IMR-90 (cell line): ENCODE measurements around the gene HS6ST2. TPM values are rescaled to one million over a fixed set of nuclear protein-coding genes. Genes with fewer than 3 reads are reported as not detected.

Experiments used
- ATAC-seq: fragments of 200-7000 bp; cut with Tn5 transposase; 2 replicates; pipeline ENCODE4 v1.9.1; 2020; ENCODE audit warnings: low read depth, mild to moderate bottlenecking, moderate library complexity
- BruUV-seq: library from RNA; stranded (reverse); fragments of 400-500 nt; replicated peaks from 2 replicates; lab custom pipeline; 2021; lab: Mats Ljungman, UMichigan
- CTCF ChIA-PET: fragments of 300-600 bp; formaldehyde crosslinking; extraction: SDS; loops from one replicate; lab custom pipeline; 2021; ENCODE audit warnings: antibody characterized with exemption; lab: Yijun Ruan, JAX
- POLR2A ChIA-PET: fragments of 300-600 bp; sonication (Branson Sonifier 250); formaldehyde crosslinking; loops from one replicate; lab custom pipeline; 2022; ENCODE audit warnings: antibody characterized with exemption; ENCODE audit not compliant: unreplicated experiment; lab: Charles Lee
- DNase-seq: peaks from one replicate; pipeline ENCODE4 v3.0.0; 2013
- H2AFZ ChIP-seq: replicated peaks from 2 replicates; pipeline ENCODE3; 2013; ENCODE audit warnings: low read length, mild to moderate bottlenecking; ENCODE audit not compliant: poor library complexity
- H2AK5ac ChIP-seq: 2 replicates; pipeline ENCODE4 v1.6.1; 2013; ENCODE audit warnings: low read depth, low read length, inconsistent platforms
- H2AK9ac ChIP-seq: replicated peaks from 2 replicates; pipeline ENCODE3; 2013; ENCODE audit warnings: mild to moderate bottlenecking, low read depth, low read length, moderate library complexity; ENCODE audit not compliant: poor library complexity
- H2BK120ac ChIP-seq: 2 replicates; pipeline ENCODE4 v1.6.1; 2013; ENCODE audit warnings: low read depth, low read length, inconsistent platforms
- H2BK15ac ChIP-seq: 3 replicates; pipeline ENCODE4 v1.6.1; 2013; ENCODE audit warnings: low read depth, low read length, inconsistent platforms
- H2BK20ac ChIP-seq: 2 replicates; pipeline ENCODE4 v1.6.1; 2013; ENCODE audit warnings: low read depth, mild to moderate bottlenecking, inconsistent platforms, low read length, moderate library complexity
- H2BK5ac ChIP-seq: 2 replicates; pipeline ENCODE4 v1.6.1; 2013; ENCODE audit warnings: mild to moderate bottlenecking, low read depth, low read length, inconsistent platforms; ENCODE audit not compliant: poor library complexity, severe bottlenecking
- H3K14ac ChIP-seq: replicated peaks from 2 replicates; pipeline ENCODE4 v1.6.1; 2013; ENCODE audit warnings: low read depth, low read length, inconsistent platforms
- H3K18ac ChIP-seq: 2 replicates; pipeline ENCODE4 v1.6.1; 2013; ENCODE audit warnings: low read depth, low read length, control low read depth
- H3K23ac ChIP-seq: 2 replicates; pipeline ENCODE4 v1.6.1; 2013; ENCODE audit warnings: low read depth, low read length, inconsistent platforms
- H3K27ac ChIP-seq: 2 replicates; pipeline ENCODE4 v1.5.1; 2013; ENCODE audit warnings: mild to moderate bottlenecking, control low read depth, low read length; ENCODE audit not compliant: insufficient read depth
- H3K27me3 ChIP-seq: 2 replicates; pipeline ENCODE4 v1.6.1; 2013; ENCODE audit warnings: low read length; ENCODE audit not compliant: control insufficient read depth, insufficient read depth
- H3K36me3 ChIP-seq: 2 replicates; pipeline ENCODE4 v1.6.1; 2013; ENCODE audit warnings: low read length, mixed read lengths; ENCODE audit not compliant: control insufficient read depth, insufficient read depth
- H3K4ac ChIP-seq: 2 replicates; pipeline ENCODE4 v1.6.1; 2013; ENCODE audit warnings: low read depth, low read length, inconsistent platforms
- H3K4me1 ChIP-seq: 2 replicates; pipeline ENCODE4 v1.6.1; 2013; ENCODE audit warnings: low read length, mixed read lengths; ENCODE audit not compliant: control insufficient read depth, insufficient read depth
- H3K4me2 ChIP-seq: 2 replicates; pipeline ENCODE4 v1.6.1; 2013; ENCODE audit warnings: low read depth, mild to moderate bottlenecking, control low read depth, low read length, moderate library complexity
- H3K4me3 ChIP-seq: 2 replicates; pipeline ENCODE4 v1.5.1; 2013; ENCODE audit warnings: low read depth, mild to moderate bottlenecking, control low read depth, low read length, moderate library complexity; ENCODE audit not compliant: insufficient read depth
- H3K56ac ChIP-seq: 2 replicates; pipeline ENCODE4 v1.6.1; 2013; ENCODE audit warnings: low read length, inconsistent platforms; ENCODE audit not compliant: insufficient read depth; ENCODE audit errors: extremely low read depth
- H3K79me1 ChIP-seq, 2 experiments: 2 replicates each; pipeline ENCODE4 v1.6.1; 2013; ENCODE audit warnings: low read length in 2 of 2, inconsistent platforms in 1 of 2, low read depth in 1 of 2
- H3K9ac ChIP-seq: 2 replicates; pipeline ENCODE4 v1.6.1; 2013; ENCODE audit warnings: low read depth, low read length, control low read depth
- H3K9me1 ChIP-seq: 2 replicates; pipeline ENCODE4 v1.6.1; 2013; ENCODE audit warnings: low read length, inconsistent platforms; ENCODE audit not compliant: insufficient read depth
- H3K9me3 ChIP-seq: 2 replicates; pipeline ENCODE4 v1.6.1; 2013; ENCODE audit warnings: low read length; ENCODE audit not compliant: control insufficient read depth, insufficient read depth
- H4K20me1 ChIP-seq: 2 replicates; pipeline ENCODE4 v1.6.1; 2013; ENCODE audit warnings: low read length, inconsistent platforms; ENCODE audit not compliant: insufficient read depth
- H4K5ac ChIP-seq: 2 replicates; pipeline ENCODE4 v1.6.1; 2013; ENCODE audit warnings: mild to moderate bottlenecking, low read depth, low read length, control low read depth
- H4K8ac ChIP-seq, 2 experiments: 2 replicates each; pipeline ENCODE4 v1.6.1; 2013; ENCODE audit warnings: low read depth in 2 of 2, low read length in 2 of 2, control low read depth in 1 of 2, inconsistent platforms in 1 of 2
- H4K91ac ChIP-seq: 2 replicates; pipeline ENCODE4 v1.6.1; 2013; ENCODE audit warnings: low read depth, low read length, inconsistent platforms; ENCODE audit not compliant: insufficient read depth
- CEBPB ChIP-seq: IDR thresholded peaks from 2 replicates; pipeline ENCODE4 v1.6.1; 2012; ENCODE audit warnings: low read depth, low read length, improper control_type of control experiment
- CHD1 ChIP-seq: IDR thresholded peaks from 2 replicates; pipeline ENCODE4 v1.6.1; 2012; ENCODE audit warnings: low read depth, low read length, improper control_type of control experiment
- ELK1 ChIP-seq: fragments of 150-350 bp; IDR thresholded peaks from 2 replicates; pipeline ENCODE4 v1.6.1; 2016; ENCODE audit warnings: low read depth, mild to moderate bottlenecking, low read length, moderate library complexity, borderline replicate concordance
- FOS ChIP-seq: fragments of 150-350 bp; IDR thresholded peaks from 2 replicates; pipeline ENCODE4 v1.6.1; 2016; ENCODE audit warnings: low read depth, low read length
- MAFK ChIP-seq: IDR thresholded peaks from 2 replicates; pipeline ENCODE4 v1.6.1; 2012; ENCODE audit warnings: low read depth, low read length, improper control_type of control experiment
- MAZ ChIP-seq: IDR thresholded peaks from 2 replicates; pipeline ENCODE4 v1.6.1; 2012; ENCODE audit warnings: low read depth, mild to moderate bottlenecking, low read length, improper control_type of control experiment, moderate library complexity, borderline replicate concordance
- MXI1 ChIP-seq: IDR thresholded peaks from 2 replicates; pipeline ENCODE4 v1.6.1; 2012; ENCODE audit warnings: low read depth, mild to moderate bottlenecking, low read length, moderate library complexity, borderline replicate concordance
- NFE2L2 ChIP-seq: fragments of 150-350 bp; IDR thresholded peaks from 2 replicates; pipeline ENCODE4 v1.6.1; 2016; ENCODE audit warnings: low read depth, mild to moderate bottlenecking, low read length
- RAD21 ChIP-seq: IDR thresholded peaks from 2 replicates; pipeline ENCODE4 v1.6.1; 2012; ENCODE audit warnings: low read length, improper control_type of control experiment
- RCOR1 ChIP-seq: IDR thresholded peaks from 2 replicates; pipeline ENCODE4 v1.6.1; 2012; ENCODE audit warnings: mild to moderate bottlenecking, low read length, improper control_type of control experiment; ENCODE audit not compliant: insufficient replicate concordance
- RFX5 ChIP-seq: IDR thresholded peaks from 2 replicates; pipeline ENCODE4 v1.8.0; 2012; ENCODE audit warnings: low read depth, mild to moderate bottlenecking, low read length, moderate library complexity
- SMC3 ChIP-seq: fragments of 150-350 bp; IDR thresholded peaks from 2 replicates; pipeline ENCODE4 v1.6.1; 2016; ENCODE audit warnings: low read depth, mild to moderate bottlenecking, antibody characterized with exemption, low read length, moderate library complexity
- WGBS, 2 experiments: methylation state at CpG; one replicate each; pipeline versions ENCODE4 v1.1.5 to v1.1.7; 2013; ENCODE audit warnings: missing lambda C conversion rate in 2 of 2; ENCODE audit not compliant: insufficient read length in 1 of 2; ENCODE audit errors: extremely low coverage in 2 of 2; 5-methylcytosine and 5-hydroxymethylcytosine counted together
- dilution Hi-C: fragments of 300-500 bp; cut with HindIII; formaldehyde crosslinking; loops from one replicate; pipeline ENCODE4 v1.14.3; 2018; ENCODE audit warnings: low sequenced_read_pairs; ENCODE audit not compliant: unreplicated experiment
- in situ Hi-C: fragments of 300-500 bp; cut with MboI; formaldehyde crosslinking; loops from 3 replicates; pipeline ENCODE4 v1.14.3; 2019; ENCODE audit warnings: low sequenced_read_pairs, inconsistent platforms, mixed read lengths
- intact Hi-C: fragments of 100-400 bp; cut with micrococcal nuclease; formaldehyde crosslinking; loops from 2 replicates; pipeline ENCODE4 v1.10.0; 2022
- polyA plus RNA-seq, 3 experiments: library from polyadenylated mRNA; depleted of rRNA; stranded (reverse); fragments of >200 nt; gene quantifications; 2 replicates each; pipeline ENCODE4 v1.2.3, GENCODE V29; 2012; ENCODE audit warnings: low replicate concordance in 1 of 3
- total RNA-seq: library from RNA; depleted of rRNA; stranded (reverse); fragments of >200 nt; gene quantifications from 2 replicates; pipeline ENCODE4 v1.2.3, GENCODE V29; 2012

The HS6ST2 gene
- total and polyA plus RNA-seq, 2 of the 4 experiments (the other 2 are of a cell fraction) = not detected

GRCh38 chrX:132834109-132834508 lies 124.3 kb downstream of the HS6ST2 start:
- DNase-seq (no peak), ATAC-seq (no peak)
- Histone ChIP-seq H3K56ac (no peak overlapping the region), H3K9ac (no peak overlapping the region), H3K4ac (no peak overlapping the region), H2BK20ac (no peak overlapping the region), H2BK5ac (no peak overlapping the region), H3K18ac (no peak overlapping the region), H3K27me3 (peaks cover 4% of the 10 kb centered on the region; the same call in 1 of the 2 replicates), H4K91ac (no peak overlapping the region), H2AK5ac (no peak overlapping the region), H3K23ac (no peak overlapping the region), H3K14ac (no peak overlapping the region), H3K4me3 (no peak overlapping the region), H3K9me1 (no peaks in the 10 kb centered on the region), H3K36me3 (no peaks in the 10 kb centered on the region), H4K5ac (no peak overlapping the region), H3K4me1 (no peaks in the 10 kb centered on the region), H2BK120ac (no peak overlapping the region), H2BK15ac (no peak overlapping the region), H4K20me1 (no peaks in the 10 kb centered on the region), H3K79me1 (no peaks in the 10 kb centered on the region), H4K8ac (no peak overlapping the region), H3K27ac (no peak overlapping the region), H2AK9ac (no peak overlapping the region), H3K4me2 (no peak overlapping the region), H2AFZ (no peak overlapping the region), H3K9me3 (no peaks in the 10 kb centered on the region; the same call in 1 of the 2 replicates)
- WGBS, 2 experiments = 68% methylated on average over 3 of the region's 5 CpGs; no CpG with 5 or more reads in 1 of the 2 experiments
- no TSS peak for BruUV-seq
- dilution Hi-C loops (no loop called here), intact Hi-C loops (no loop called here), in situ Hi-C loops (no loop called here)
- ChIA-PET POLR2A (no interaction called here), CTCF (no interaction called here)
- TF ChIP-seq CEBPB (no peak), RCOR1 (no peak), SMC3 (no peak), NFE2L2 (no peak), ELK1 (no peak), CHD1 (no peak), RAD21 (no peak), MAZ (no peak), MAFK (no peak), FOS (no peak), MXI1 (no peak), RFX5 (no peak)
